DND-41 (cell line): ENCODE results near the gene COQ10B.

Experiments used
- ATAC-seq: fragments of 200-7000 bp; cut with Tn5 transposase; 3 replicates; pipeline ENCODE4 v1.9.1; 2021; ENCODE audit warnings: low read depth; ENCODE audit not compliant: insufficient read depth
- DNase-seq: peaks from one replicate; pipeline ENCODE4 v3.0.0-alpha.2; 2020
- H2AFZ ChIP-seq: 2 replicates; pipeline ENCODE4 v1.6.0; 2012; ENCODE audit warnings: low read depth, low read length
- H3K27ac ChIP-seq: 2 replicates; pipeline ENCODE4 v1.5.1; 2012; ENCODE audit warnings: low read length, inconsistent platforms
- H3K27me3 ChIP-seq: fragments of 200-600 bp; sonication (generic); 2 replicates; pipeline ENCODE4 v1.6.0; 2012; ENCODE audit warnings: low read length, mild to moderate bottlenecking, inconsistent platforms; ENCODE audit not compliant: insufficient read depth, poor library complexity
- H3K36me3 ChIP-seq: 2 replicates; pipeline ENCODE4 v1.5.1; 2012; ENCODE audit warnings: low read length, inconsistent platforms; ENCODE audit not compliant: insufficient read depth
- H3K4me1 ChIP-seq: 2 replicates; pipeline ENCODE4 v1.5.1; 2012; ENCODE audit warnings: mild to moderate bottlenecking, low read length; ENCODE audit not compliant: insufficient read depth
- H3K4me2 ChIP-seq: 2 replicates; pipeline ENCODE4 v1.6.0; 2012; ENCODE audit warnings: mild to moderate bottlenecking, moderate library complexity, low read length, inconsistent platforms; ENCODE audit not compliant: insufficient read depth
- H3K4me3 ChIP-seq, 2 experiments: fragments of 200-600 bp in 1 of 2; shearing (Covaris generic) in 1 of 2; 2 replicates each; pipeline ENCODE4 v1.5.1; 2012 to 2016; ENCODE audit warnings: inconsistent platforms in 2 of 2, low read length in 2 of 2, mild to moderate bottlenecking in 2 of 2, low read depth in 1 of 2, moderate library complexity in 1 of 2
- H3K79me2 ChIP-seq: 2 replicates; pipeline ENCODE4 v1.6.0; 2012; ENCODE audit warnings: low read length, inconsistent platforms; ENCODE audit not compliant: insufficient read depth
- H3K9ac ChIP-seq: 2 replicates; pipeline ENCODE4 v1.6.0; 2012; ENCODE audit warnings: low read depth, mild to moderate bottlenecking, inconsistent platforms, low read length, moderate library complexity
- H3K9me3 ChIP-seq: 2 replicates; pipeline ENCODE4 v1.5.1; 2012; ENCODE audit warnings: low read length, moderate library complexity, mild to moderate bottlenecking, inconsistent platforms; ENCODE audit not compliant: insufficient read depth, severe bottlenecking
- H4K20me1 ChIP-seq: 2 replicates; pipeline ENCODE4 v1.6.0; 2012; ENCODE audit warnings: low read length; ENCODE audit not compliant: insufficient read depth
- CTCF ChIP-seq: IDR thresholded peaks from 2 replicates; pipeline ENCODE4 v1.5.1; 2012; ENCODE audit warnings: borderline replicate concordance, low read length, moderate library complexity, mild to moderate bottlenecking; ENCODE audit not compliant: poor library complexity, severe bottlenecking; ENCODE audit errors: extremely low read depth
- EZH2 ChIP-seq: IDR thresholded peaks from 3 replicates; pipeline ENCODE4 v1.6.1; 2012; ENCODE audit warnings: borderline replicate concordance, low read depth, mild to moderate bottlenecking, moderate library complexity, low read length, inconsistent platforms; ENCODE audit not compliant: severe bottlenecking

Gene COQ10B

GRCh38 chr2:197497326-197497725 is 44.0 kb downstream of the COQ10B start:
- Histone ChIP-seq H3K4me2 (peak overlapping the region; percentile 80), H2AFZ (no peak overlapping the region), H3K36me3 (peaks cover 79% of the 10 kb centered on the region), H3K9me3 (no peaks in the 10 kb centered on the region), H3K4me3 (peak overlapping the region; percentile 53 to 73; a peak in 3 of 4 replicates), H4K20me1 (peaks cover 54% of the 10 kb centered on the region), H3K27ac (peak overlapping the region; percentile 75), H3K79me2 (peaks cover 94% of the 10 kb centered on the region), H3K9ac (peak overlapping the region; percentile 74), H3K27me3 (no peaks in the 10 kb centered on the region), H3K4me1 (peaks cover 63% of the 10 kb centered on the region)
- DNase-seq (no peak), ATAC-seq (no peak)
- TF ChIP-seq CTCF: no peak
- TF ChIP-seq EZH2: no peak

DNA sequence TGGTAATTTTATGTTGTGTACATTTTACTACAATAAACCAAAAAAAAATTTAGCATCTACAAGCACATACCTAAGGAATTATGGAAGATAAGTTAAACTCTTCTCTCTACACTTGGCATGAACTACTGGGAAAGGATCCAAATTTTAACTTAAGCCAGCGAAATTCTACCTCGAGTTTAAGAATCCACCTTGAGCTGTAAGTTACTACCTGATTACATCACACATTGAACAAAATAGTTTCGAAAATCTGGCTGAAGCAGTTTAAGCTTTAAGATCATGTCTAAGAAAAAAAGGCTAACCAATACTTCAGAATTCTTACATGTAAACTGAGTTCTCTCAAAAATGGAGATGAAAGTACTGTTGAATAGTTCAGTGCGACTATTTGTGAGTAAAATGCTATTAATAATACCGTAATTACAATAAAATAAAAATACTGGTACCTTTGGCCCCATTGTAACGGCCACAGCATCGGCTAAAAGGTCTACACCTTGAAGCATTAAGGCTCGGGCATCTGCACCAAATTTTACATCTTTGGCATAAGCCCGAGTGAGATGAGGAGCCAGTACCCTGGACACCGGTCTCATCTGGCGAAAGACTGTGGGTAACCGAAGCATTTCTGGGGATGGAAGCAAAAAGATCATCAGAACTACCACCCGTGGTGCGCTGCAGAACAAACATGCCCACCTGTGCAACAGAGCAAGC is 45.0 kb downstream of the COQ10B start:
- peaks cover 79% of the 10 kb centered on the region for H3K36me3 ChIP-seq
- DNase-seq: no peak
- TF ChIP-seq EZH2 (no peak), CTCF (no peak)
- H4K20me1 ChIP-seq: peaks cover 48% of the 10 kb centered on the region
- peak overlapping the region; percentile 75 for H3K27ac ChIP-seq
- peaks cover 64% of the 10 kb centered on the region for H3K4me1 ChIP-seq
- H3K27me3 ChIP-seq: no peaks in the 10 kb centered on the region
- H2AFZ ChIP-seq: no peak overlapping the region
- peak overlapping the region; percentile 74 for H3K9ac ChIP-seq
- H3K4me2 ChIP-seq: peak overlapping the region; percentile 80
- H3K4me3 ChIP-seq: peak overlapping the region; percentile 53 to 73
- no peak for ATAC-seq
- peaks cover 96% of the 10 kb centered on the region for H3K79me2 ChIP-seq
- no peaks in the 10 kb centered on the region for H3K9me3 ChIP-seq

- Histone ChIP-seq H4K20me1 (peaks cover 44% of the 10 kb centered on the region), H3K27ac (peak overlapping the region; percentile 75), H3K9ac (peak overlapping the region; percentile 74), H2AFZ (peak overlapping the region; percentile 68), H3K4me1 (peaks cover 61% of the 10 kb centered on the region), H3K27me3 (no peaks in the 10 kb centered on the region), H3K9me3 (no peaks in the 10 kb centered on the region), H3K79me2 (peaks cover 96% of the 10 kb centered on the region), H3K4me2 (peak overlapping the region; percentile 80), H3K4me3 (peak overlapping the region; percentile 53 to 73), H3K36me3 (peaks cover 79% of the 10 kb centered on the region)
- DNase-seq (peak; percentile 47), ATAC-seq (peak; percentile 14)
- TF ChIP-seq EZH2 (no peak), CTCF (no peak)
Observed at GRCh38 chr2:197498937-197499593, 45.7 kb downstream of the COQ10B start.
